ACC112 (cell line): ENCODE data around the gene SNAP25.

Source experiments
- H2AFZ ChIP-seq: fragments of 200-600 bp; sonication (generic); one replicate; pipeline ENCODE4 v1.6.0; 2017; ENCODE audit warnings: antibody characterized with exemption, low read length; ENCODE audit not compliant: unreplicated experiment
- H3K27ac ChIP-seq: fragments of 200-600 bp; sonication (generic); 2 replicates; pipeline ENCODE4 v1.5.1; 2014; ENCODE audit warnings: low read depth, mild to moderate bottlenecking, antibody characterized with exemption, low read length, moderate library complexity
- H3K27me3 ChIP-seq: fragments of 200-600 bp; sonication (generic); 2 replicates; pipeline ENCODE4 v1.6.1; 2014; ENCODE audit warnings: mild to moderate bottlenecking, antibody characterized with exemption, low read length, moderate library complexity, mixed read lengths; ENCODE audit not compliant: insufficient read depth
- H3K36me3 ChIP-seq: fragments of 200-600 bp; sonication (generic); 2 replicates; pipeline ENCODE4 v1.6.1; 2016; ENCODE audit warnings: mild to moderate bottlenecking, antibody characterized with exemption, low read length, moderate library complexity, mixed read lengths; ENCODE audit not compliant: insufficient read depth
- H3K4me1 ChIP-seq: fragments of 200-600 bp; sonication (generic); one replicate; pipeline ENCODE4 v1.6.1; 2016; ENCODE audit warnings: low read length, mixed read lengths; ENCODE audit not compliant: insufficient read depth, unreplicated experiment, control insufficient read depth
- H3K4me3 ChIP-seq: fragments of 200-600 bp; sonication (generic); 2 replicates; pipeline ENCODE4 v1.5.1; 2014; ENCODE audit warnings: mild to moderate bottlenecking, low read depth, low read length
- H3K79me2 ChIP-seq: fragments of 200-600 bp; sonication (generic); one replicate; pipeline ENCODE4 v1.6.0; 2016; ENCODE audit warnings: low read length; ENCODE audit not compliant: control insufficient read depth, unreplicated experiment, insufficient read depth

The SNAP25 gene

GRCh38 chr20:10240655-10241054, 22.0 kb downstream of the SNAP25 start:
- Histone ChIP-seq H3K27ac (no peak overlapping the region), H3K27me3 (peaks cover 4% of the 10 kb centered on the region; the same call in 1 of the 2 replicates), H2AFZ (no peak overlapping the region), H3K36me3 (no peaks in the 10 kb centered on the region), H3K79me2 (no peaks in the 10 kb centered on the region), H3K4me3 (no peak overlapping the region), H3K4me1 (peaks cover 9% of the 10 kb centered on the region)

GRCh38 chr20:10242166-10242565, 23.5 kb downstream of the SNAP25 start:
- H2AFZ ChIP-seq, result no peak overlapping the region
- H3K36me3 ChIP-seq, result no peaks in the 10 kb centered on the region
- peaks cover 9% of the 10 kb centered on the region for H3K4me1 ChIP-seq
- no peaks in the 10 kb centered on the region for H3K79me2 ChIP-seq
- no peak overlapping the region for H3K4me3 ChIP-seq
- no peak overlapping the region for H3K27ac ChIP-seq
- H3K27me3 ChIP-seq, result peaks cover 4% of the 10 kb centered on the region; the same call in 1 of the 2 replicates

DNA sequence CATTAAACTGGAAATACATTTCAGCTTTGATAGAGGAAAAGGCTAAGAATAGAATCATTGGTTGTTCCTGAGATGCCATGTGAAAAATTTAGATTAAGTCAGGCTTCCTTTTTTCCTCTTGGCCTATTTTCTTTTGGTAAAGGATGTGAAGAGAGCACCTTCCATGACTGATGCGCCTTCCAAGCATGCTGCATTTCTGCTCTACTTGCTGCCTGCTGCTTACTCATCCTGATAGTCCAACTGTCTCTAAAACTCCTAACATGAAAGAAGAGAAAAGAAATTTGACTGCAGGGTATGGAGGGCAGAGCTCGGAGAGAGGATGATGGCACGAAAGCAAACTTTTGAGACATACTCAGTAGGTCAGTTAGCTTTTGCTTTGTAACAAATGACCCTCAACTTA, 28.8 kb downstream of the SNAP25 start:
- Histone ChIP-seq H3K36me3 (no peaks in the 10 kb centered on the region), H3K4me3 (no peak overlapping the region)

DNA sequence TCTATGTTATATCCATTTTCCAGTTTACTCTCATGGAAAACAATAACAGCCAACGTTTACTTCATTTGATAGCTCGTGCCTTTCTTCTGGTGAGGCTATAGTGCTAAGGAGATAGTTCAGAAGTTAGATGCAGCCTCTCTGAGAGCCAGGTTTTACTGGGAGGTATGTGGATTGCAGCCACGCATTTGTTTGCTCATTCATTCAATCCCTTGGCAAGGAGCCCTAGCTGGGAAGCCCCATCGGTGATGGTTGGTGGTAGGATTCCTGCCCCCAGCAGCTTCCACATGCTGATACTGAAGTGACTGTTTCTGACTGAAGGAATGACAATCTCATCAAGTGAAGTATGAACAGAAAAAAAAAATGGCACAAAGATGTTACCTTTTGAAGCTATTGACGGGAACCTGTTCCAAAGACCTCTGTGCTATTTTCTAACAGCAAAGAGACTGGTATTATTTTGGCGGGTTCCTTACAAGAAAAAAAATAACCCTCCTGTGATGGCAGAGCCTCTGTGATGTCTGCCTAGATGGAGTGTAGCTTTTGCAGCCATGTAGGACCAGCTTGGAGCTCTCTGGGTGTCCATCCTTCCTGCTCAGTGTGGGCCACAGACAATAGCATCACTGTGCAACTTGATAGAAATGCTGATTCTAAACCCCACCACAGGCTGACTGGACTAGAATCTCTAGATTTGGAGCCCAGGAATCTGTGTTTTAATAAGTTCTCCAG, 30.6 kb downstream of the SNAP25 start:
- Histone ChIP-seq H3K4me3 (no peak overlapping the region), H3K27ac (no peak overlapping the region), H3K4me1 (no peaks in the 10 kb centered on the region), H3K27me3 (no peaks in the 10 kb centered on the region), H3K79me2 (no peaks in the 10 kb centered on the region), H3K36me3 (no peaks in the 10 kb centered on the region), H2AFZ (no peak overlapping the region)

More for the DNA sequence above, 28.8 kb downstream of the SNAP25 start:
- Histone ChIP-seq H3K4me1 (no peaks in the 10 kb centered on the region), H3K27me3 (peaks cover 4% of the 10 kb centered on the region; the same call in 1 of the 2 replicates), H2AFZ (no peak overlapping the region), H3K79me2 (no peaks in the 10 kb centered on the region), H3K27ac (no peak overlapping the region)

DNA sequence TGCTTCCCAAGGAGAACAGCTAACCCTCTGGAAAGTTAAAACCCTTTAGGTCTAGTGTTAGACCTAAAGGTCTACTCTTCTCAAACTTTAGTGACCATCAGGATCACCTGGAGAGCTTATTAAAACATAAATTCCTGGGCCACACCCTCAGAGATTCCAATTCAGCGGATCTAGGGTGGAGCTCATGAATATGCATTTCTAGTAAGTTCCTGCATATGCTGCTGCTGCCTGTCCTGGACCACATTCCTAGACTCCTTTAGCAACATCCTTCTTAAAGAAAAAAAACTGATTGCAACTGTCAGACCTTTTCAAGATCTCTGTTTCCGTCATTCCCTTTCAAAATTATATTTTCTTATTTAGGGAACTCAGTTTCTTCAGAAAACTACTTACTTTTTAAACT, 31.2 kb downstream of the SNAP25 start:
- no peak overlapping the region for H3K4me3 ChIP-seq
- no peaks in the 10 kb centered on the region for H3K79me2 ChIP-seq
- H3K27ac ChIP-seq, result no peak overlapping the region
- no peak overlapping the region for H2AFZ ChIP-seq
- no peaks in the 10 kb centered on the region for H3K36me3 ChIP-seq
- H3K4me1 ChIP-seq, result no peaks in the 10 kb centered on the region
- H3K27me3 ChIP-seq, result no peaks in the 10 kb centered on the region

DNA sequence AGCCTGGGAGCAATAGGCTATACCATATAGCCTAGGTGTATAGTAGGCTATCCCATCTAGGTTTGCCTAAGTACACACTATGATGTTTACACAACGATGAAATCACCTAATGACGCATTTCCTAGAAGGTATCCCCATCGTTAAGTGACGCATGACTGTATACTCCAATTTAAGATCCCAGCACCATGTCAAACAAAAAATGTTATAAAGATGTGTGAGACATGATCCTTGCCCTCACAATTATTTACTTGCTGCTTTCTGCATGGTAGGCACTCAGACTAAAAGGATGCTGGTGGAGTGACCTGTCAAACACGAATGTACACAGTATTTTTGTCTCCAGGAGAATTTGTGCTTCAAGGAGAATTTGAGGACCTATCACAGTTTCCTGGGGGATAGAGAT, 32.3 kb downstream of the SNAP25 start:
- Histone ChIP-seq H3K79me2 (no peaks in the 10 kb centered on the region), H3K27ac (no peak overlapping the region), H2AFZ (no peak overlapping the region), H3K4me3 (no peak overlapping the region), H3K4me1 (no peaks in the 10 kb centered on the region), H3K36me3 (no peaks in the 10 kb centered on the region), H3K27me3 (no peaks in the 10 kb centered on the region)

- Histone ChIP-seq H3K4me3 (no peak overlapping the region), H3K4me1 (no peaks in the 10 kb centered on the region), H3K27ac (no peak overlapping the region), H3K79me2 (no peaks in the 10 kb centered on the region), H2AFZ (no peak overlapping the region), H3K27me3 (peaks cover 3% of the 10 kb centered on the region; the same call in 1 of the 2 replicates), H3K36me3 (no peaks in the 10 kb centered on the region)
Observed at GRCh38 chr20:10253780-10254179, 35.1 kb downstream of the SNAP25 start.

GRCh38 chr20:10255846-10256245, 37.2 kb downstream of the SNAP25 start:
- Histone ChIP-seq H3K27ac (no peak overlapping the region), H3K36me3 (no peaks in the 10 kb centered on the region), H3K4me3 (no peak overlapping the region), H2AFZ (no peak overlapping the region), H3K79me2 (no peaks in the 10 kb centered on the region), H3K27me3 (peaks cover 3% of the 10 kb centered on the region; the same call in 1 of the 2 replicates), H3K4me1 (no peaks in the 10 kb centered on the region)

- H3K27ac ChIP-seq, result no peak overlapping the region
- no peaks in the 10 kb centered on the region for H3K79me2 ChIP-seq
- peaks cover 8% of the 10 kb centered on the region for H3K4me1 ChIP-seq
- no peak overlapping the region for H2AFZ ChIP-seq
- peaks cover 3% of the 10 kb centered on the region; the same call in 1 of the 2 replicates for H3K27me3 ChIP-seq
- no peak overlapping the region for H3K4me3 ChIP-seq
- H3K36me3 ChIP-seq, result no peaks in the 10 kb centered on the region
Observed at GRCh38 chr20:10259166-10259565, 40.5 kb downstream of the SNAP25 start.

DNA sequence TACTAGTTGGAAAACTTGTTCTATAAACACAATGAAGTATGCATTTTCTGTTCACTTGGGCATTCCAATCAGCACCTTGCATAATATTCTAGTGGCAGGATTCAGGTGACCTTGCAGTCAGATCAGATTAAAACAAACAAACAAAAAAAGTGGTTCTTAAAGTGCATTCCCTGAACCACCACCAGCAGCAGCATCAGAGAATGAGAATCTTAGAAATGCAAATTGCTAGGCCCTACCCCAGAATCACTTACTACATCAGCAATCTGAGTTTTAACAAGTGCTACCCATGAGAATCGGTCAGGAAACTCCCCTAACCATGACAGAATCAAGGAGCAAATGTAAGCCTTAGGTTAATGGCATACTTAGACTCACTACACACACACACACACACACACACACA, 41.7 kb downstream of the SNAP25 start:
- Histone ChIP-seq H3K36me3 (no peaks in the 10 kb centered on the region), H3K27ac (no peak overlapping the region), H3K4me3 (no peak overlapping the region), H3K27me3 (peaks cover 3% of the 10 kb centered on the region; the same call in 1 of the 2 replicates), H3K79me2 (no peaks in the 10 kb centered on the region), H2AFZ (no peak overlapping the region), H3K4me1 (peaks cover 8% of the 10 kb centered on the region)

DNA sequence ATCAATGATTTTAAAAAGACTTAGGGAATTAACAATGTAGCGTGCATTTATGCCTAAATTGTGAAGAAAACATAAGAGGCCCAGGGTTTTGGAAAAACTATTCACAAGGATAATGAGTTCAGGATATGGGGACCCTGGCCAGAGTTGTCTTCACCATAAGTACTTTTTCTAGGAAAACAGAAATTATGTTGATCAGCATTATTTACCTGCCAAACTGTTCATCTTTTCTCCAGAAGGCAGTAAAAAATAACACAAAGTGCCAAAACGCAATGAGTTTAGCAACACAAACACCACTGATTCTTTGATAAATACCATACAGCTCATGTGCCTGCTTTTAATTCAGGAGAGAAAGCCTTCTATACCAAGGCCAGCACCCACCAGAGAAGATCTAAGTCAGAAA, 43.1 kb downstream of the SNAP25 start:
- H3K79me2 ChIP-seq, result no peaks in the 10 kb centered on the region
- H2AFZ ChIP-seq, result no peak overlapping the region
- no peak overlapping the region for H3K4me3 ChIP-seq
- no peaks in the 10 kb centered on the region for H3K27me3 ChIP-seq
- H3K27ac ChIP-seq, result no peak overlapping the region
- no peaks in the 10 kb centered on the region for H3K36me3 ChIP-seq
- peaks cover 8% of the 10 kb centered on the region for H3K4me1 ChIP-seq
